Large intestine (tissue), 3 donors: ENCODE results near the gene ATP10A. TPM values are rescaled to one million over a fixed set of nuclear protein-coding genes. Genes with fewer than 3 reads are reported as not detected.
"Not testable (repeated sequence)": the region's sequence is repeated elsewhere in the genome, so short reads cannot be mapped to it uniquely, and the experiment has no call there.

Source experiments
- DNase-seq, 2 donors: peaks; one replicate each; pipeline versions ENCODE4 v3.0.0 to v3.0.0-alpha.2; 2013
- H3K27ac ChIP-seq: one replicate; pipeline ENCODE4 v1.5.1; 2013; ENCODE audit warnings: low read length
- H3K27me3 ChIP-seq: 2 replicates; pipeline ENCODE4 v1.6.1; 2013; ENCODE audit warnings: low read length; ENCODE audit not compliant: control insufficient read depth, insufficient read depth
- H3K36me3 ChIP-seq: 2 replicates; pipeline ENCODE4 v1.6.1; 2013; ENCODE audit warnings: low read length; ENCODE audit not compliant: control insufficient read depth, insufficient read depth
- H3K4me1 ChIP-seq: one replicate; pipeline ENCODE4 v1.6.1; 2013; ENCODE audit warnings: low read length; ENCODE audit not compliant: control insufficient read depth, insufficient read depth
- H3K4me3 ChIP-seq: one replicate; pipeline ENCODE4 v1.5.1; 2013; ENCODE audit warnings: low read length
- H3K9me3 ChIP-seq: one replicate; pipeline ENCODE4 v1.6.1; 2013; ENCODE audit warnings: mild to moderate bottlenecking, low read depth, low read length, moderate library complexity; ENCODE audit not compliant: control insufficient read depth
- WGBS: methylation state at CpG from one replicate; pipeline ENCODE4 v1.1.5; 2013; ENCODE audit warnings: low lambda C conversion rate; ENCODE audit not compliant: insufficient coverage; 5-methylcytosine and 5-hydroxymethylcytosine counted together
- polyA plus RNA-seq: library from polyadenylated mRNA; unstranded; fragments of 120-200 nt; gene quantifications from one replicate; pipeline ENCODE4 v1.2.1, GENCODE V29; 2013

The ATP10A gene
- polyA plus RNA-seq, 1 donor, result 2.2 TPM

DNA sequence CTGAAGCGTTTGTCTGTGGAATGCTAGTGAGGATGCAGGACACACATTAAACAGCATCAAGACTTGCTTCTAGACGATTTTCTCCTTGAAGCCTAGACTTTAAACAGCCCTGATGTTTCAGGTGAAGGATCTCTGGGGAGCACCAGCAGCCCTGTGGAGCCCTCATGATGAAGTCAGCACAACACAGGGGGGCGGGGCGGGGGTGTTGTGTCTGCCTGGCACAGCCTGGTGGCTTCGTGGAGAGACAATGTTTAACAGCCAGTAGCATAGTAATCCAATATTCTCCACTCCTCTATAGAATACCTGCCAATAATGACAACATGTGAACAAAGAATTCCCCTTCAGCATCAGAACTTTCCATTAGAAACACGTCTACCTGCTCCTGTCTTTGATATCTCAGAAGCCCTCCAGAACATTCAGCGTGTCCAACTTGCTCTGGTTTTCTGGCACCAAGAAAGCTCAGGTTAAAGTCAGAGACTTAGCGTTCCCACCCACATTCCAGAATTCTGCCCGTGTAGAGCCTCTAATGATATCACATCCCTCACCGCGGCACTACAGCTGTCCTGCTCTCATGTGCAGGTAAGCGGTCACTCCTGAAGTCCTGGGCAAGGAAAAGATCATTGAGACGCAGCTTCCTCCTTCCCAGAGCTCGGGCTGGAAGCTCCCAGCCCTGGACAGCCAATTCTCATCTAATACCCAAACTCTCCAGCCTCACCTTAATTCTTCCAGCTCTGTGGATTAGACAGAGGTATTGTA is 98.0 kb downstream of the ATP10A start:
- no peak overlapping the region for H3K27ac ChIP-seq
- no peak for DNase-seq
- WGBS, result no CpG with 5 or more reads among the region's 14 CpGs
- H3K4me3 ChIP-seq, result no peak overlapping the region
- H3K27me3 ChIP-seq, result no peaks in the 10 kb centered on the region
- H3K36me3 ChIP-seq, result no peaks in the 10 kb centered on the region
- H3K4me1 ChIP-seq, result no peaks in the 10 kb centered on the region
- no peaks in the 10 kb centered on the region for H3K9me3 ChIP-seq

DNA sequence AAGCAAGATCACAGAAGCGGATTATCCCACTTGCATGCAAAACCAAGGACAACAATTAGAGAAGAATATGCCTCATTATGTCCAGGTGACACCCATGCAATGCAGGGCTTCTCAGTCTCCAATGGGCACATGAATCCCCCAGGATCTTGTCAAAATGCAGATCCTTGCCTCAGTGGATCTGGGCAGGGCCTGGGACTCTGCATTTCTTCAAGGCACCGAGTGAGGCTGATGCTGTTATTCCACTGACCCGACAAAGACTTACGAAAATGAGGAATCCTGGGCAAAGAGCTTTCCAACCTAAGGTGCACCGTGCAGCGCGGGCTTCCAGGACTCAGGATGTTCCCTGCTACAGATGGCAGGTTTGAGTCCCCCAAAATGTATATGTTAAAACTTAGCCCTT is 99.2 kb downstream of the ATP10A start:
- no CpG with 5 or more reads among the region's 7 CpGs for whole genome bisulfite sequencing
- Histone ChIP-seq H3K27ac (no peak overlapping the region), H3K4me3 (no peak overlapping the region), H3K27me3 (no peaks in the 10 kb centered on the region), H3K9me3 (no peaks in the 10 kb centered on the region), H3K4me1 (no peaks in the 10 kb centered on the region), H3K36me3 (no peaks in the 10 kb centered on the region)
- no peak for DNase-seq

DNA sequence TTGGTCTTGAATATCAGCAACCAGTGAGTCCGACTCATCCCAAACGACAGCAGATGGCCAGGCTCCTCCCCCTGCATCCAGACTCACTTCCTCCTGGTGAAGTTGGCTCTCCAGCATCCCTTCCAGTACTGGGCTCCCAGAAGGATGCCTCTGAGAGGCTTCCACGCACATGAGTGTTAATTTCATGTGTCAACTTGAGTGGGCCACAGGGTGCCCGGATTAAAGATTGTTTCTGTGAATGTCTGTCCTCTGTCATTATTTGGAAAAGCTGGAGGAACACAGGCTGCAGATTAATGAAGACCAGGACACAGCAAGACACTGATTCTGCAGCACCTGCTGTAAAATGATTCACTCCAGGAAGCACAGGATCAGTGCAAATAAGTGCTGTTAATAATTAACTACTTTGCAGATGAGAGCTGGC is 99.8 kb downstream of the ATP10A start:
- no peaks in the 10 kb centered on the region for H3K36me3 ChIP-seq
- H3K4me1 ChIP-seq, result no peaks in the 10 kb centered on the region
- 20% methylated on average over 1 of the region's 4 CpGs for WGBS
- H3K9me3 ChIP-seq, result no peaks in the 10 kb centered on the region
- H3K27ac ChIP-seq, result no peak overlapping the region
- no peak overlapping the region for H3K4me3 ChIP-seq
- DNase-seq, result peak in 1 of 2 donors; percentile 43
- no peaks in the 10 kb centered on the region for H3K27me3 ChIP-seq

GRCh38 chr15:25761971-25762662 is 101.0 kb downstream of the ATP10A start:
- Histone ChIP-seq H3K9me3 (no peaks in the 10 kb centered on the region), H3K27ac (no peak overlapping the region), H3K36me3 (no peaks in the 10 kb centered on the region), H3K4me1 (no peaks in the 10 kb centered on the region), H3K27me3 (no peaks in the 10 kb centered on the region), H3K4me3 (no peak overlapping the region)
- no peak for DNase-seq
- 100% methylated on average over 1 of the region's 13 CpGs for WGBS

DNA sequence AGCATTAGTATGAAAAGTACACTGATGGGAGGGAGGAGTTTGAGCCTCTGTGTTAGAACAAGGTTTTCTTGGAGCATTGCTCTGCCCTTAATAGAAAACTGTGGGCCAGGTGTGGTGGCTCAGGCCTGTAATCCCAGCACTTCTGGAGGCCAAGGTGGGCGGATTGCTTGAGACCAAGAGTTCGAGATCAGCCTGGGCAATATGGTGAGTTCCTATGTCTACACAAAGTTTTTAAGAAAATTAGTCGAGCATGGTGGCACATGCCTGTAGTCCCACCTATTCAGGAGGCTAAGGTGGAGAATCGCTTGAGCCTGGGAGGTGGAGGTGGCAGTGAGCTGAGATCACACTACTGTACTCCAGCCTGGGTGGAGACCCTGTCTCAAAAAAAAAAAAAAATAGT is 103.7 kb downstream of the ATP10A start:
- Histone ChIP-seq H3K4me3 (no peak overlapping the region), H3K4me1 (no peaks in the 10 kb centered on the region), H3K9me3 (no peaks in the 10 kb centered on the region), H3K27me3 (no peaks in the 10 kb centered on the region), H3K36me3 (no peaks in the 10 kb centered on the region), H3K27ac (no peak overlapping the region)
- WGBS, result 90% methylated on average over 2 of the region's 4 CpGs
- no peak for DNase-seq

- H3K27me3 ChIP-seq, H3K9me3 ChIP-seq, H3K27ac ChIP-seq, H3K36me3 ChIP-seq, DNase-seq, H3K4me1 ChIP-seq, H3K4me3 ChIP-seq: not testable (repeated sequence)
- WGBS, result 90% methylated on average over 2 of the region's 11 CpGs
These were observed 104.5 kb downstream of the ATP10A start for GRCh38 chr15:25758612-25759011.

- Histone ChIP-seq H3K9me3 (no peaks in the 10 kb centered on the region), H3K27ac (no peak overlapping the region), H3K4me3 (no peak overlapping the region), H3K36me3 (no peaks in the 10 kb centered on the region), H3K4me1 (no peaks in the 10 kb centered on the region), H3K27me3 (peaks cover 4% of the 10 kb centered on the region)
- DNase-seq, result no peak
- 92% methylated on average over 5 of the region's 10 CpGs for WGBS
These were observed 119.4 kb downstream of the ATP10A start for GRCh38 chr15:25743548-25744275.

GRCh38 chr15:25742776-25743547 is 120.2 kb downstream of the ATP10A start:
- peaks cover 4% of the 10 kb centered on the region for H3K27me3 ChIP-seq
- WGBS, result no CpG with 5 or more reads among the region's 9 CpGs
- no peak overlapping the region for H3K27ac ChIP-seq
- H3K36me3 ChIP-seq, result no peaks in the 10 kb centered on the region
- no peak overlapping the region for H3K4me3 ChIP-seq
- H3K4me1 ChIP-seq, result no peaks in the 10 kb centered on the region
- no peak for DNase-seq
- H3K9me3 ChIP-seq, result no peaks in the 10 kb centered on the region

DNA sequence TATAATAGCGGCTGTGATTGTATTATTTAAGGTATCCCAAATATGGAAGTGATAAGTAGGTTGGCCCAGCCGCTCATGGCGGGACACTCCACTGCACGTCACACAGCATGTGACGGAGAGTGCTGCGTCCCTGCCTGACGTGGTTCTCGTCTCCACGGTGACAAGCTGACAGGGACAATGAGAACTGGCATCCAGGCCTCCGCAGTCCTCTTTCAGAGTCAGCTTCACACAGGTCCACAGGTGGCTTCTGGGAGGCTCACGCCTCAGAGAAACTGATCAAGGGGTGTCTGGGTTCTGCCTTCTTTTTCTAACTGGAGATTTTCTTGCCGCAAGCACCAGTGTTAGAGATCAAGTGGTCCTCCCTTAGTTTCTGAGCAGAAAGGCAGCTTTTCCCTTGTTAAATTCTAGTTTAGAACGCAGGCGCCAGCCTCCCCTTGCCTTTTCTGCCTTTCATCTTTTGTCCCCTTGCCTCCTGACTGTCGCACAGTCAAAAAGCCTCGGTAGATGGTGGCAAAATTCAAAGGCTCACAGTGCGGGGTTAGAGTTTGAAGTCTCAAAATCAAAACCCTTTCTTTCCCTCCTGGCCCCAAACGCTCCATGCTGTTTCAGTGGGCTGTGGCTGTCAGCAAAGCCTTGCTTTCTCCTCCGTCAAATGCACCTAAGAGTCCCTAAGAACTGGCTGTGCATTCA is 120.9 kb downstream of the ATP10A start:
- no peak overlapping the region for H3K4me3 ChIP-seq
- H3K27ac ChIP-seq, result no peak overlapping the region
- H3K27me3 ChIP-seq, result peaks cover 4% of the 10 kb centered on the region
- no peaks in the 10 kb centered on the region for H3K36me3 ChIP-seq
- no peak for DNase-seq
- H3K4me1 ChIP-seq, result no peaks in the 10 kb centered on the region
- no peaks in the 10 kb centered on the region for H3K9me3 ChIP-seq
- no CpG with 5 or more reads among the region's 19 CpGs for WGBS

GRCh38 chr15:25741256-25741580 is 121.9 kb downstream of the ATP10A start:
- no CpG with 5 or more reads among the region's 5 CpGs for WGBS
- no peak overlapping the region for H3K4me3 ChIP-seq
- no peaks in the 10 kb centered on the region for H3K4me1 ChIP-seq
- no peaks in the 10 kb centered on the region for H3K9me3 ChIP-seq
- DNase-seq, result no peak
- H3K36me3 ChIP-seq, result no peaks in the 10 kb centered on the region
- peaks cover 4% of the 10 kb centered on the region for H3K27me3 ChIP-seq
- H3K27ac ChIP-seq, result no peak overlapping the region
